Heart left ventricle (tissue), 13 donors: ENCODE measurements around the gene C11orf42.

ENCODE experiments used
- CTCF ChIP-seq, 12 donors: fragments of 200-600 bp; sonication (generic) in 4 of 12; IDR thresholded peaks; one replicate each; pipeline versions ENCODE4 v1.5.0 to v1.8.0; 2018 to 2022; ENCODE audit warnings: antibody characterized with exemption in 12 of 12, mild to moderate bottlenecking in 5 of 12
- POLR2A ChIP-seq, 2 donors: fragments of 450-650 bp; IDR thresholded peaks; one replicate each; pipeline ENCODE4 v1.6.1; 2017; ENCODE audit warnings: antibody characterized with exemption in 2 of 2, mild to moderate bottlenecking in 2 of 2, moderate library complexity in 2 of 2
- donor health status: ischemic (EF 13 %, LVEDD 7.1; RV severe dilation, severe dysfunction).
- donor health status: DM: no; HTN: yes; CAD: no.
- donor health status: DM: no; HTN: no; CAD: no.
- donor health status: ischemic (EF 25% LVEDD 6.9; RV normal size, moderate dysfunction).
- donor health status: ischemic (EF 25% LVEDD 5.7; RV mildly dilated, moderate dysfunction).
- donor health status: ischemic (EF 35%, LVEDD 5.7; RV mildly dilated, moderate dysfunction).
- donor health status: nonischemic (EF 11% LVEDD 7.7; RV severe dilation, severe dysfunction).
- donor health status: DM: yes; HTN: yes; CAD: no.
- donor health status: PGD.
- donor health status: ischemic (EF 29% LVEDD 5.4; RV normal size, mild dysfunction).
- donor health status: nonischemic (EF 23%, LVEDD 6.1; RV moderate dilation, normal function).

- TF ChIP-seq POLR2A (IDR thresholded peaks at IDR 0.05) (no peak), CTCF (IDR thresholded peaks at IDR 0.05) (no peak)
Observed at GRCh38 chr11:6253197-6253596, 47.8 kb downstream of the C11orf42 start.
